ENCODE results near the gene SMG7. TPM values are rescaled to one million over a fixed set of nuclear protein-coding genes. Genes with fewer than 3 reads are reported as not detected.
"Not testable (repeated sequence)": the region's sequence is repeated elsewhere in the genome, so short reads cannot be mapped to it uniquely, and the experiment has no call there.

SMG7 gene, protein sequence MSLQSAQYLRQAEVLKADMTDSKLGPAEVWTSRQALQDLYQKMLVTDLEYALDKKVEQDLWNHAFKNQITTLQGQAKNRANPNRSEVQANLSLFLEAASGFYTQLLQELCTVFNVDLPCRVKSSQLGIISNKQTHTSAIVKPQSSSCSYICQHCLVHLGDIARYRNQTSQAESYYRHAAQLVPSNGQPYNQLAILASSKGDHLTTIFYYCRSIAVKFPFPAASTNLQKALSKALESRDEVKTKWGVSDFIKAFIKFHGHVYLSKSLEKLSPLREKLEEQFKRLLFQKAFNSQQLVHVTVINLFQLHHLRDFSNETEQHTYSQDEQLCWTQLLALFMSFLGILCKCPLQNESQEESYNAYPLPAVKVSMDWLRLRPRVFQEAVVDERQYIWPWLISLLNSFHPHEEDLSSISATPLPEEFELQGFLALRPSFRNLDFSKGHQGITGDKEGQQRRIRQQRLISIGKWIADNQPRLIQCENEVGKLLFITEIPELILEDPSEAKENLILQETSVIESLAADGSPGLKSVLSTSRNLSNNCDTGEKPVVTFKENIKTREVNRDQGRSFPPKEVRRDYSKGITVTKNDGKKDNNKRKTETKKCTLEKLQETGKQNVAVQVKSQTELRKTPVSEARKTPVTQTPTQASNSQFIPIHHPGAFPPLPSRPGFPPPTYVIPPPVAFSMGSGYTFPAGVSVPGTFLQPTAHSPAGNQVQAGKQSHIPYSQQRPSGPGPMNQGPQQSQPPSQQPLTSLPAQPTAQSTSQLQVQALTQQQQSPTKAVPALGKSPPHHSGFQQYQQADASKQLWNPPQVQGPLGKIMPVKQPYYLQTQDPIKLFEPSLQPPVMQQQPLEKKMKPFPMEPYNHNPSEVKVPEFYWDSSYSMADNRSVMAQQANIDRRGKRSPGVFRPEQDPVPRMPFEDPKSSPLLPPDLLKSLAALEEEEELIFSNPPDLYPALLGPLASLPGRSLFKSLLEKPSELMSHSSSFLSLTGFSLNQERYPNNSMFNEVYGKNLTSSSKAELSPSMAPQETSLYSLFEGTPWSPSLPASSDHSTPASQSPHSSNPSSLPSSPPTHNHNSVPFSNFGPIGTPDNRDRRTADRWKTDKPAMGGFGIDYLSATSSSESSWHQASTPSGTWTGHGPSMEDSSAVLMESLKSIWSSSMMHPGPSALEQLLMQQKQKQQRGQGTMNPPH
- total RNA-seq, result 10 to 100 TPM; 60.9 to 92.8 TPM

DNA sequence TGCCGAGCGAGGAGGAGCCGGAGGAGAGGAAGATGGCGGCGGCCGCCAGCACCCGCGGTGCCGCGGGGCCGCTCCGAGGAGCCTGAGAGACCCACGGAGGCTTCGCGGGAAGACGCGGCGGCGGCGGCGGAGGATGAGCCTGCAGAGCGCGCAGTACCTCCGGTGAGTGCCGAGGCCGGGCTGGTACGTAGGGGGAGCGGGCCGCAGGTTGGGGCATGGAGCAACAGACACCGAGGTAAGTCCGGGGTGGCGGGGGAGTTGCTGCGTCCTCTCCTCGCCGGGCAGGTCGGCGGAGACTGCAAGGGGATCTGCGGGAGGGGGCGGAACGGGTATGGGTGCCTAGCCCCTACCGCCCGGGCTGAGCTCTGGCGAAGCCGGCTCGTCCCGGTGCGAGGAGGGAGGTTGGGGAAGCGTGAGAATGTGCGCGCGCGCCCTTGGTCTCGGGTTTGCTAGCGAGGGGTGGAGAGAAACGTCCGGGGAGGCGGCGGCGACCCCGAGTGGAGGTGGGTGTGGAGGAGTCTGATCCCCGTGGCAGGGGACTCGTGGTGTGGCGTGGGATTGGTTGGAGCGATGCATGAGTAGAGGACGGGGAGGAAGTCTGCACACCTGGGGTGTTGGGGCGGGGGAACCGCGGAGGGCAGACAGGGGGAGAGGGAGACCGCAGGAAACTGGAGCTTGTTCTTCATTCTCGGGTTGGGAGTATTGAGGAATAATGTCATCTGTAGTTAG lies at the start of gene SMG7:
Gene SMG7, plus strand, starts transcription at position 12 of the 729 bp plus-strand sequence. Its CDS starts 122 bp downstream, at position 134.
- no peaks in the 10 kb centered on the region for H3K9me3 ChIP-seq
- peaks cover 10% of the 10 kb centered on the region for H3K4me1 ChIP-seq (replicated peaks)
- H3K36me3 ChIP-seq, result no peaks in the 10 kb centered on the region
- no peaks in the 10 kb centered on the region for H3K27me3 ChIP-seq (replicated peaks; ENCODE audit: insufficient read depth)
- intact Hi-C loops (cut with DNase I), result loop anchor here (5.0 to 10.0 kb wide), 4 partner anchors 75 to 442 kb away; partner anchors contain the start of gene ARPC5
- peak within 1 kb of the TSS; percentile 95 to 96 for H3K27ac ChIP-seq
- DNase-seq (ENCODE audit: low spot score), result peak; percentile 23
- H3K4me3 ChIP-seq, result peak within 1 kb of the TSS; percentile 94 to 96
- WGBS, result under 1% methylated on average over 58 of the region's 70 CpGs
- TF ChIP-seq POLR2A (IDR thresholded peaks at IDR 0.05) (peak; percentile 34), POLR2AphosphoS5 (IDR thresholded peaks at IDR 0.05) (no peak)

DNA sequence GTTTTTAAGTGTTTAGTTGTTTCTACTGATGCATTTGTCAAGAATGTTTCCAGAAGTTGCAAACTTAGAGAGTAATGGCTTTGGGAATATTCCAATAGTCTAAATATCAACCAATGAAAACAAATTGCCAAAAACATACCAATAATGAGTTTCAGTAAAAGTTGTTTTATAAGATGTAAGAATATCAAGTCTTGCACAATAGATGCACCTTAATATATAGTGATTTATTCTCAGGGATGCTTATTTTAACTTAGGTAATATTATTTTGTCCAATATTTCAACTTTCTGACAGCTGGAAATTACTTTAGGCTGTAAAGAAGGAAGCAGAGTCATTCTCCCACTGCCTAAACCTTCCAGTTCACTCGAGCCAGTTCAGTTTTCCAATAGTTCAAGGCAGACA lies 48.8 kb upstream of the SMG7 start:
- Histone ChIP-seq H3K4me1 (replicated peaks) (no peaks in the 10 kb centered on the region), H3K36me3 (no peaks in the 10 kb centered on the region), H3K27me3 (replicated peaks; ENCODE audit: insufficient read depth) (no peaks in the 10 kb centered on the region), H3K27ac (no peak overlapping the region), H3K4me3 (no peak overlapping the region), H3K9me3 (no peaks in the 10 kb centered on the region)
- TF ChIP-seq, protein P1, sequence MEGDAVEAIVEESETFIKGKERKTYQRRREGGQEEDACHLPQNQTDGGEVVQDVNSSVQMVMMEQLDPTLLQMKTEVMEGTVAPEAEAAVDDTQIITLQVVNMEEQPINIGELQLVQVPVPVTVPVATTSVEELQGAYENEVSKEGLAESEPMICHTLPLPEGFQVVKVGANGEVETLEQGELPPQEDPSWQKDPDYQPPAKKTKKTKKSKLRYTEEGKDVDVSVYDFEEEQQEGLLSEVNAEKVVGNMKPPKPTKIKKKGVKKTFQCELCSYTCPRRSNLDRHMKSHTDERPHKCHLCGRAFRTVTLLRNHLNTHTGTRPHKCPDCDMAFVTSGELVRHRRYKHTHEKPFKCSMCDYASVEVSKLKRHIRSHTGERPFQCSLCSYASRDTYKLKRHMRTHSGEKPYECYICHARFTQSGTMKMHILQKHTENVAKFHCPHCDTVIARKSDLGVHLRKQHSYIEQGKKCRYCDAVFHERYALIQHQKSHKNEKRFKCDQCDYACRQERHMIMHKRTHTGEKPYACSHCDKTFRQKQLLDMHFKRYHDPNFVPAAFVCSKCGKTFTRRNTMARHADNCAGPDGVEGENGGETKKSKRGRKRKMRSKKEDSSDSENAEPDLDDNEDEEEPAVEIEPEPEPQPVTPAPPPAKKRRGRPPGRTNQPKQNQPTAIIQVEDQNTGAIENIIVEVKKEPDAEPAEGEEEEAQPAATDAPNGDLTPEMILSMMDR (IDR thresholded peaks at IDR 0.05), result no peak
- TF ChIP-seq POLR2A (IDR thresholded peaks at IDR 0.05) (no peak), POLR2AphosphoS5 (IDR thresholded peaks at IDR 0.05) (no peak)
- 70% methylated on average over 1 of the region's 1 CpG for WGBS
- intact Hi-C loops (cut with DNase I), result no loop called here
- no peak for DNase-seq (ENCODE audit: low spot score)

DNA sequence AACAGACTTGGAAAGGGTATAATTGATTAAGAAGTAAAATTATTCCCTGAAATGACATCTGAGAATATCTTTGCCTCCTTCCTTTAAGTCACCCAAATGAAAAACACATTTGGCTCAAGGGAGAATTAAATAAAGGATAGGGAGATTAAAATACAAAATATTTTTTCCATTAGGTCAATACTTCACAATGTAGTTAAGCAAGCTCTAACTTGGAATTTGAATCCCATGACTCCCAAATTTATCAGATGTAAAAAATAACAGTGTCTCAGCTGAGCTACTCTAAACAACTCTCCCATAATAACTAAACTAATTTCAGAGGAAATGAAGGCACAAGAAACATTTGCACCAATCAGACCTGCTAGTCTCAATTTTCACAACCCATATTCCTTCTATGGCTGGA lies 47.6 kb upstream of the SMG7 start:
- Histone ChIP-seq H3K27ac (no peak overlapping the region), H3K4me3 (no peak overlapping the region), H3K27me3 (replicated peaks; ENCODE audit: insufficient read depth) (no peaks in the 10 kb centered on the region), H3K36me3 (no peaks in the 10 kb centered on the region), H3K4me1 (replicated peaks) (no peaks in the 10 kb centered on the region), H3K9me3 (no peaks in the 10 kb centered on the region)
- intact Hi-C loops (cut with DNase I), result no loop called here
- no peak for TF ChIP-seq POLR2A (IDR thresholded peaks at IDR 0.05)
- no peak for DNase-seq (ENCODE audit: low spot score)

DNA sequence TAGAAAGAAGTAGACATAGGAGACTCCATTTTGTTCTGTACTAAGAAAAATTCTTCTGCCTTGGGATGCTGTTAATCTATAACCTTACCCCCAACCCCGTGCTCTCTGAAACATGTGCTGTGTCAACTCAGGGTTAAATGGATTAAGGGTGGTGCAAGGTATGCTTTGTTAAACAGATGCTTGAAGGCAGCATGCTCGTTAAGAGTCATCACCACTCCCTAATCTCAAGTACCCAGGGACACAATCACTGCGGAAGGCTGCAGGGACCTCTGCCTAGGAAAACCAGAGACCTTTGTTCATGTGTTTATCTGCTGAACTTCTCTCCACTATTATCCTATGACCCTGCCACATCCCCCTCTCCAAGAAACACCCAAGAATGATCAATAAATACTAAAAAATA lies 44.7 kb upstream of the SMG7 start:
- H3K4me1 ChIP-seq (replicated peaks); H3K27ac ChIP-seq; H3K27me3 ChIP-seq (replicated peaks; ENCODE audit: insufficient read depth); H3K36me3 ChIP-seq; DNase-seq (ENCODE audit: low spot score); H3K4me3 ChIP-seq; H3K9me3 ChIP-seq; intact Hi-C loops (cut with DNase I): not testable (repeated sequence)
- 41% methylated on average over 2 of the region's 3 CpGs for WGBS

DNA sequence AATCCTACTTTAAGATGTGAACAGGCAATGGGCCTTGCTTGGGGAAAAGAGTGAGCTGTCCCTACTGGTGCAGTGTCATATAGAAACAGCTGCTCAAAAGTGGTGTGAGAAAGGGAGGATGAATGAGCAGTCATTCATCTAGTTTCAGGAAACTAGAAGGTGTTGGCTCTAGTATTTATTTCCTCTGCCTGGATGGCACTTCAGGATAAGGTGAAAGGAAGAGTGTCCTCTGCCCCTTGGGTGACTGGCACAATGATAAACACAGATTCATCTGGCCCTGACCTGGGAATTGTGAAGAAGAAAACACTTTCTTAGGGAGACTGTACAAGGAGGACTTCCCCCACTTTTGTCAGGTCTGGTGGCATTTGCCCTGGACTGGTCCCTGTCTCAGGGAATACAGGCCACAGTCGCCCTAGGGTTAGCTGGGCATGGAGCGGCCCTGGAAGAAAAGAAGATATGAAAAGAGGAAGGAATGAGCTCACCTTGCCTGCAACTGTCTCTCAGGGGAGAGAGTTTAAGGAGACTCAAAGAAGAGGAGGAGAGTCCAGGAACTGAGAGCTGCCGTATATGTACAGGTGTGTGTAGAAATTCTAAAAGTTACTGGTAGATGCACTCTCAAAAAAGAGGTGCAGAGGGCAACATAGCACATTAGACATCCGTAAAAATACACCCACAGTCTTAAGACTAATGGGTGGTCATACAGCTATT lies 40.3 kb upstream of the SMG7 start:
- no peak overlapping the region for H3K27ac ChIP-seq
- TF ChIP-seq POLR2AphosphoS5 (IDR thresholded peaks at IDR 0.05) (no peak), POLR2A (IDR thresholded peaks at IDR 0.05) (no peak)
- TF ChIP-seq, protein P1 (IDR thresholded peaks at IDR 0.05), result no peak
- intact Hi-C loops (cut with DNase I), result no loop called here
- no peak overlapping the region for H3K4me3 ChIP-seq
- no peaks in the 10 kb centered on the region for H3K27me3 ChIP-seq (replicated peaks; ENCODE audit: insufficient read depth)
- WGBS, result 85% methylated on average over 4 of the region's 4 CpGs
- H3K36me3 ChIP-seq, result no peaks in the 10 kb centered on the region
- H3K9me3 ChIP-seq, result no peaks in the 10 kb centered on the region
- no peaks in the 10 kb centered on the region for H3K4me1 ChIP-seq (replicated peaks)
- no peak for DNase-seq (ENCODE audit: low spot score)

All from prostate gland (tissue), 2 donors.